Measurements from ENCODE around the gene CNKSR2. TPM values are rescaled to one million over a fixed set of nuclear protein-coding genes. Genes with fewer than 3 reads are reported as not detected.

The CNKSR2 gene
- 1.1 TPM for total RNA-seq (ENCODE audit: unreplicated experiment)
- long read RNA-seq: 0 reads

- no peaks in the 10 kb centered on the region for H3K4me1 Mint-ChIP-seq (ENCODE audit: unreplicated experiment)
- peak within 1 kb of the TSS; percentile 64 for H3K27ac Mint-ChIP-seq (ENCODE audit: unreplicated experiment)
- peak; percentile 61 for DNase-seq (ENCODE audit: low spot score)
- TF ChIP-seq CTCF (IDR thresholded peaks at IDR 0.05; ENCODE audit: unreplicated experiment): no peak
- no peaks in the 10 kb centered on the region for H3K9me3 Mint-ChIP-seq (ENCODE audit: unreplicated experiment)
- H3K4me3 Mint-ChIP-seq (ENCODE audit: unreplicated experiment): peak within 1 kb of the TSS; percentile 88
- H3K27me3 Mint-ChIP-seq (ENCODE audit: unreplicated experiment): peaks cover 3% of the 10 kb centered on the region
- no peaks in the 10 kb centered on the region for H3K36me3 Mint-ChIP-seq (ENCODE audit: low read depth, unreplicated experiment)
Measured at GRCh38 chrX:21374163-21374993, at the start of gene CNKSR2. CNKSR2 (plus strand) TSS chrX:21374418; CDS start chrX:21374898, 480 bp downstream.

DNA sequence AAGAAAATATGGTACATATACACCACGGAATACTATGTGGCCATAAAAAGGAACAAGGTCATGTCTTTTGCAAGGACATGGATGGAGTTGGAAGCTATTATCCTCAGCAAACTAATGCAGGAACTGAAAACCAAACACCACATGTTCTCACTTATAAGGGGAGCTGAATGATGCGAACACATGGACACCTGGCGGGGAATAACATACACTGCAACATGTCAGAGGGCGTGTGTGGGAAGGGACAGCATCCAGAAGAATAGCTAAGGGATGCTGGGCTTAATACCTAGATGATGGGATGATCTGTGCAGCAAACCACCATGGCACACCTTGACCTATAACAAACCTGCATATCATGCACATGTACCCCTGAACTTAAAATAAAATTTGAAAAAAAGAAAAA, 19.5 kb upstream of the CNKSR2 start:
- Mint-ChIP-seq H3K9me3 (ENCODE audit: unreplicated experiment) (no peaks in the 10 kb centered on the region), H3K4me1 (ENCODE audit: unreplicated experiment) (no peaks in the 10 kb centered on the region), H3K36me3 (ENCODE audit: low read depth, unreplicated experiment) (no peaks in the 10 kb centered on the region), H3K4me3 (ENCODE audit: unreplicated experiment) (no peak overlapping the region), H3K27me3 (ENCODE audit: unreplicated experiment) (peaks cover 1% of the 10 kb centered on the region), H3K27ac (ENCODE audit: unreplicated experiment) (no peak overlapping the region)
- TF ChIP-seq CTCF (IDR thresholded peaks at IDR 0.05; ENCODE audit: unreplicated experiment): no peak
- no peak for DNase-seq (ENCODE audit: low spot score)

DNA sequence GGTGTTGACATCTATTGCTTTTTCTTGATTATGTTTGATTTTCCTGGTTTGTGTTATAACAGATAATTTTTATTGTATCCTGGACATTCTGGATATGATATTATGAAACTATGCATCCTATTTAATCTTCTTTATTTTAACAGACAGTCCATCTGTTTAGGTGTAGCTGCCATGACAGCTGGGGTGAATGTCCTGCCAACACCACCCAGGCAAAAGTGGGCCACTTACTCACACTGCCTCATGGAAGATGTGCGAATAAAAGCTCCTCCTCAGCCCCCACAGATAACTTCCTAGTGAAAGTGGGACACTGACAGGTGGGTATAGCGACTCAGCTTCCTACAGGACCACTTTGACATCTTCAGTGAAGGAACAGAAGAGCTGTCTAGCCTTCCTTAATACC, 18.4 kb upstream of the CNKSR2 start:
- Mint-ChIP-seq H3K27ac (ENCODE audit: unreplicated experiment) (no peak overlapping the region), H3K4me1 (ENCODE audit: unreplicated experiment) (no peaks in the 10 kb centered on the region), H3K27me3 (ENCODE audit: unreplicated experiment) (peaks cover 1% of the 10 kb centered on the region), H3K9me3 (ENCODE audit: unreplicated experiment) (no peaks in the 10 kb centered on the region), H3K4me3 (ENCODE audit: unreplicated experiment) (no peak overlapping the region), H3K36me3 (ENCODE audit: low read depth, unreplicated experiment) (no peaks in the 10 kb centered on the region)
- no peak for TF ChIP-seq CTCF (IDR thresholded peaks at IDR 0.05; ENCODE audit: unreplicated experiment)
- no peak for DNase-seq (ENCODE audit: low spot score)

DNA sequence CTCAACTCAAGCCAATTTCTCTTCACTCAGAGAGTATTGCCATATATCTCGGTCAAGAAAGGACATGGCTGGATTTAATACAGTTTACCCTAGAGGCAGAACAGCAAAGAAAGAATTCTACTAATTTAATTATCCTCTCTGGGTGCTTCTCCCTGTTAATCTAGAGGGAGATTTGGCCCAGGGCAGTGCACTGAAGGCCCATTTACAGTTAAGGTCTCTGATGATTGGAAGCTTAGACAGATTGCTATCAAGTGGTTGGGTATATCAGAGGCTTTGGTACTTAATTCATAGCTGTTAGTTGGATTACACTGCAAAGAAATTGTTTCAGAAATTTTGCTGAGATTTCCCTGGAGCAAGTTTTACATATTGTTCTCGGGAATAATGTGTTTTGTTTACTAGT, 4.6 kb upstream of the CNKSR2 start:
- Mint-ChIP-seq H3K36me3 (ENCODE audit: low read depth, unreplicated experiment) (no peaks in the 10 kb centered on the region), H3K9me3 (ENCODE audit: unreplicated experiment) (no peaks in the 10 kb centered on the region)
- TF ChIP-seq CTCF (IDR thresholded peaks at IDR 0.05; ENCODE audit: unreplicated experiment): no peak

DNA sequence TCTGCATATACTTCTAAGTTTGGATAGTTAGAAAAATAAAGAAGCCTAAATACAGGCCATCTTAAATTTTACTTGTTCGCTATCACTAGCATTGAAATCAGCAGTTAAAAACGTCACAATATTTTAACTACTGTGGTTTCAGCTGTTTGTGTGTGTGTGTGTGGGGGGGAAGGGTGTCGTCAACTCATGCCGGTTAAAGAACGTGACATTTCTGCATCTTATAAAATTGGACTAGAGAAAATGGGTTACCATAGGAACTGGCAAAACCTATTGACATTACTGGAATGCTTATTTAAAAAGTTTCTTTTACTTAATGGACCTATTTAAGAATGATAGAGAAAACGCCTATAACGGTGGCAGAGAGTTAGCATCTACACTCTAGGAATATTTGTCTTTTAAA, 1.2 kb upstream of the CNKSR2 start:
- TF ChIP-seq CTCF (IDR thresholded peaks at IDR 0.05; ENCODE audit: unreplicated experiment): no peak

More for the DNA sequence above, 4.6 kb upstream of the CNKSR2 start:
- DNase-seq (ENCODE audit: low spot score): no peak
- H3K27me3 Mint-ChIP-seq (ENCODE audit: unreplicated experiment): peaks cover 3% of the 10 kb centered on the region
- no peak overlapping the region for H3K27ac Mint-ChIP-seq (ENCODE audit: unreplicated experiment)
- H3K4me3 Mint-ChIP-seq (ENCODE audit: unreplicated experiment): no peak overlapping the region
- no peaks in the 10 kb centered on the region for H3K4me1 Mint-ChIP-seq (ENCODE audit: unreplicated experiment)

More for the DNA sequence above, 1.2 kb upstream of the CNKSR2 start:
- H3K4me3 Mint-ChIP-seq (ENCODE audit: unreplicated experiment): no peak overlapping the region
- no peak overlapping the region for H3K27ac Mint-ChIP-seq (ENCODE audit: unreplicated experiment)
- H3K27me3 Mint-ChIP-seq (ENCODE audit: unreplicated experiment): peaks cover 3% of the 10 kb centered on the region
- H3K36me3 Mint-ChIP-seq (ENCODE audit: low read depth, unreplicated experiment): no peaks in the 10 kb centered on the region
- H3K9me3 Mint-ChIP-seq (ENCODE audit: unreplicated experiment): no peaks in the 10 kb centered on the region
- no peaks in the 10 kb centered on the region for H3K4me1 Mint-ChIP-seq (ENCODE audit: unreplicated experiment)
- DNase-seq (ENCODE audit: low spot score): no peak

Data from endothelial cell (in vitro differentiated cells).